IMR-90 (cell line): ENCODE measurements around the gene TOR1AIP2. TPM values are rescaled to one million over a fixed set of nuclear protein-coding genes. Genes with fewer than 3 reads are reported as not detected.
A peak's percentile ranks its signal among the peaks of the same experiment; 100 is the strongest.

Experiments
- ATAC-seq: fragments of 200-7000 bp; cut with Tn5 transposase; 2 replicates; pipeline ENCODE4 v1.9.1; 2020; ENCODE audit warnings: low read depth, mild to moderate bottlenecking, moderate library complexity
- BruUV-seq: library from RNA; stranded (reverse); fragments of 400-500 nt; replicated peaks from 2 replicates; lab custom pipeline; 2021; lab: Mats Ljungman, UMichigan
- CTCF ChIA-PET: fragments of 300-600 bp; formaldehyde crosslinking; extraction: SDS; loops from one replicate; lab custom pipeline; 2021; ENCODE audit warnings: antibody characterized with exemption; lab: Yijun Ruan, JAX
- POLR2A ChIA-PET: fragments of 300-600 bp; sonication (Branson Sonifier 250); formaldehyde crosslinking; loops from one replicate; lab custom pipeline; 2022; ENCODE audit warnings: antibody characterized with exemption; ENCODE audit not compliant: unreplicated experiment; lab: Charles Lee
- DNase-seq: peaks from one replicate; pipeline ENCODE4 v3.0.0; 2013
- H2AFZ ChIP-seq: replicated peaks from 2 replicates; pipeline ENCODE3; 2013; ENCODE audit warnings: low read length, mild to moderate bottlenecking; ENCODE audit not compliant: poor library complexity
- H2AK5ac ChIP-seq: 2 replicates; pipeline ENCODE4 v1.6.1; 2013; ENCODE audit warnings: low read depth, low read length, inconsistent platforms
- H2AK9ac ChIP-seq: replicated peaks from 2 replicates; pipeline ENCODE3; 2013; ENCODE audit warnings: mild to moderate bottlenecking, low read depth, low read length, moderate library complexity; ENCODE audit not compliant: poor library complexity
- H2BK120ac ChIP-seq: 2 replicates; pipeline ENCODE4 v1.6.1; 2013; ENCODE audit warnings: low read depth, low read length, inconsistent platforms
- H2BK15ac ChIP-seq: 3 replicates; pipeline ENCODE4 v1.6.1; 2013; ENCODE audit warnings: low read depth, low read length, inconsistent platforms
- H2BK20ac ChIP-seq: 2 replicates; pipeline ENCODE4 v1.6.1; 2013; ENCODE audit warnings: low read depth, mild to moderate bottlenecking, inconsistent platforms, low read length, moderate library complexity
- H2BK5ac ChIP-seq: 2 replicates; pipeline ENCODE4 v1.6.1; 2013; ENCODE audit warnings: mild to moderate bottlenecking, low read depth, low read length, inconsistent platforms; ENCODE audit not compliant: poor library complexity, severe bottlenecking
- H3K14ac ChIP-seq: replicated peaks from 2 replicates; pipeline ENCODE4 v1.6.1; 2013; ENCODE audit warnings: low read depth, low read length, inconsistent platforms
- H3K18ac ChIP-seq: 2 replicates; pipeline ENCODE4 v1.6.1; 2013; ENCODE audit warnings: low read depth, low read length, control low read depth
- H3K23ac ChIP-seq: 2 replicates; pipeline ENCODE4 v1.6.1; 2013; ENCODE audit warnings: low read depth, low read length, inconsistent platforms
- H3K27ac ChIP-seq: 2 replicates; pipeline ENCODE4 v1.5.1; 2013; ENCODE audit warnings: mild to moderate bottlenecking, control low read depth, low read length; ENCODE audit not compliant: insufficient read depth
- H3K27me3 ChIP-seq: 2 replicates; pipeline ENCODE4 v1.6.1; 2013; ENCODE audit warnings: low read length; ENCODE audit not compliant: control insufficient read depth, insufficient read depth
- H3K36me3 ChIP-seq: 2 replicates; pipeline ENCODE4 v1.6.1; 2013; ENCODE audit warnings: low read length, mixed read lengths; ENCODE audit not compliant: control insufficient read depth, insufficient read depth
- H3K4ac ChIP-seq: 2 replicates; pipeline ENCODE4 v1.6.1; 2013; ENCODE audit warnings: low read depth, low read length, inconsistent platforms
- H3K4me1 ChIP-seq: 2 replicates; pipeline ENCODE4 v1.6.1; 2013; ENCODE audit warnings: low read length, mixed read lengths; ENCODE audit not compliant: control insufficient read depth, insufficient read depth
- H3K4me2 ChIP-seq: 2 replicates; pipeline ENCODE4 v1.6.1; 2013; ENCODE audit warnings: low read depth, mild to moderate bottlenecking, control low read depth, low read length, moderate library complexity
- H3K4me3 ChIP-seq: 2 replicates; pipeline ENCODE4 v1.5.1; 2013; ENCODE audit warnings: low read depth, mild to moderate bottlenecking, control low read depth, low read length, moderate library complexity; ENCODE audit not compliant: insufficient read depth
- H3K56ac ChIP-seq: 2 replicates; pipeline ENCODE4 v1.6.1; 2013; ENCODE audit warnings: low read length, inconsistent platforms; ENCODE audit not compliant: insufficient read depth; ENCODE audit errors: extremely low read depth
- H3K79me1 ChIP-seq, 2 experiments: 2 replicates each; pipeline ENCODE4 v1.6.1; 2013; ENCODE audit warnings: low read length in 2 of 2, inconsistent platforms in 1 of 2, low read depth in 1 of 2
- H3K9ac ChIP-seq: 2 replicates; pipeline ENCODE4 v1.6.1; 2013; ENCODE audit warnings: low read depth, low read length, control low read depth
- H3K9me1 ChIP-seq: 2 replicates; pipeline ENCODE4 v1.6.1; 2013; ENCODE audit warnings: low read length, inconsistent platforms; ENCODE audit not compliant: insufficient read depth
- H3K9me3 ChIP-seq: 2 replicates; pipeline ENCODE4 v1.6.1; 2013; ENCODE audit warnings: low read length; ENCODE audit not compliant: control insufficient read depth, insufficient read depth
- H4K20me1 ChIP-seq: 2 replicates; pipeline ENCODE4 v1.6.1; 2013; ENCODE audit warnings: low read length, inconsistent platforms; ENCODE audit not compliant: insufficient read depth
- H4K5ac ChIP-seq: 2 replicates; pipeline ENCODE4 v1.6.1; 2013; ENCODE audit warnings: mild to moderate bottlenecking, low read depth, low read length, control low read depth
- H4K8ac ChIP-seq, 2 experiments: 2 replicates each; pipeline ENCODE4 v1.6.1; 2013; ENCODE audit warnings: low read depth in 2 of 2, low read length in 2 of 2, control low read depth in 1 of 2, inconsistent platforms in 1 of 2
- H4K91ac ChIP-seq: 2 replicates; pipeline ENCODE4 v1.6.1; 2013; ENCODE audit warnings: low read depth, low read length, inconsistent platforms; ENCODE audit not compliant: insufficient read depth
- BHLHE40 ChIP-seq: fragments of 150-350 bp; IDR thresholded peaks from 2 replicates; pipeline ENCODE4 v1.6.1; 2016; ENCODE audit warnings: mild to moderate bottlenecking, low read depth, low read length
- CEBPB ChIP-seq: IDR thresholded peaks from 2 replicates; pipeline ENCODE4 v1.6.1; 2012; ENCODE audit warnings: low read depth, low read length, improper control_type of control experiment
- CHD1 ChIP-seq: IDR thresholded peaks from 2 replicates; pipeline ENCODE4 v1.6.1; 2012; ENCODE audit warnings: low read depth, low read length, improper control_type of control experiment
- CTCF ChIP-seq: conservative IDR thresholded peaks from 2 replicates; pipeline ENCODE4 v1.5.1; 2012; ENCODE audit warnings: mild to moderate bottlenecking, low read depth, low read length, improper control_type of control experiment
- ELK1 ChIP-seq: fragments of 150-350 bp; IDR thresholded peaks from 2 replicates; pipeline ENCODE4 v1.6.1; 2016; ENCODE audit warnings: low read depth, mild to moderate bottlenecking, low read length, moderate library complexity, borderline replicate concordance
- FOS ChIP-seq: fragments of 150-350 bp; IDR thresholded peaks from 2 replicates; pipeline ENCODE4 v1.6.1; 2016; ENCODE audit warnings: low read depth, low read length
- MAFK ChIP-seq: IDR thresholded peaks from 2 replicates; pipeline ENCODE4 v1.6.1; 2012; ENCODE audit warnings: low read depth, low read length, improper control_type of control experiment
- MAZ ChIP-seq: IDR thresholded peaks from 2 replicates; pipeline ENCODE4 v1.6.1; 2012; ENCODE audit warnings: low read depth, mild to moderate bottlenecking, low read length, improper control_type of control experiment, moderate library complexity, borderline replicate concordance
- MXI1 ChIP-seq: IDR thresholded peaks from 2 replicates; pipeline ENCODE4 v1.6.1; 2012; ENCODE audit warnings: low read depth, mild to moderate bottlenecking, low read length, moderate library complexity, borderline replicate concordance
- NFE2L2 ChIP-seq: fragments of 150-350 bp; IDR thresholded peaks from 2 replicates; pipeline ENCODE4 v1.6.1; 2016; ENCODE audit warnings: low read depth, mild to moderate bottlenecking, low read length
- POLR2A ChIP-seq: IDR thresholded peaks from 2 replicates; pipeline ENCODE4 v1.6.1; 2012; ENCODE audit warnings: mild to moderate bottlenecking, low read depth, low read length
- RAD21 ChIP-seq: IDR thresholded peaks from 2 replicates; pipeline ENCODE4 v1.6.1; 2012; ENCODE audit warnings: low read length, improper control_type of control experiment
- RCOR1 ChIP-seq: IDR thresholded peaks from 2 replicates; pipeline ENCODE4 v1.6.1; 2012; ENCODE audit warnings: mild to moderate bottlenecking, low read length, improper control_type of control experiment; ENCODE audit not compliant: insufficient replicate concordance
- RFX5 ChIP-seq: IDR thresholded peaks from 2 replicates; pipeline ENCODE4 v1.8.0; 2012; ENCODE audit warnings: low read depth, mild to moderate bottlenecking, low read length, moderate library complexity
- SMC3 ChIP-seq: fragments of 150-350 bp; IDR thresholded peaks from 2 replicates; pipeline ENCODE4 v1.6.1; 2016; ENCODE audit warnings: low read depth, mild to moderate bottlenecking, antibody characterized with exemption, low read length, moderate library complexity
- USF2 ChIP-seq: fragments of 150-350 bp; IDR thresholded peaks from 2 replicates; pipeline ENCODE4 v1.6.1; 2017; ENCODE audit warnings: mild to moderate bottlenecking, antibody characterized with exemption, low read length, low read depth
- WGBS, 2 experiments: methylation state at CpG; one replicate each; pipeline versions ENCODE4 v1.1.5 to v1.1.7; 2013; ENCODE audit warnings: missing lambda C conversion rate in 2 of 2; ENCODE audit not compliant: insufficient read length in 1 of 2; ENCODE audit errors: extremely low coverage in 2 of 2; 5-methylcytosine and 5-hydroxymethylcytosine counted together
- dilution Hi-C: fragments of 300-500 bp; cut with HindIII; formaldehyde crosslinking; loops from one replicate; pipeline ENCODE4 v1.14.3; 2018; ENCODE audit warnings: low sequenced_read_pairs; ENCODE audit not compliant: unreplicated experiment
- in situ Hi-C: fragments of 300-500 bp; cut with MboI; formaldehyde crosslinking; loops from 3 replicates; pipeline ENCODE4 v1.14.3; 2019; ENCODE audit warnings: low sequenced_read_pairs, inconsistent platforms, mixed read lengths
- intact Hi-C: fragments of 100-400 bp; cut with micrococcal nuclease; formaldehyde crosslinking; loops from 2 replicates; pipeline ENCODE4 v1.10.0; 2022
- polyA plus RNA-seq, 3 experiments: library from polyadenylated mRNA; depleted of rRNA; stranded (reverse); fragments of >200 nt; gene quantifications; 2 replicates each; pipeline ENCODE4 v1.2.3, GENCODE V29; 2012; ENCODE audit warnings: low replicate concordance in 1 of 3
- total RNA-seq: library from RNA; depleted of rRNA; stranded (reverse); fragments of >200 nt; gene quantifications from 2 replicates; pipeline ENCODE4 v1.2.3, GENCODE V29; 2012

TOR1AIP2 gene
- total and polyA plus RNA-seq, 2 of the 4 experiments (the other 2 are of a cell fraction) = 20.7 to 85.0 TPM

GRCh38 chr1:179824265-179824664 lies 53.3 kb downstream of the TOR1AIP2 start:
- no peak overlapping the region for H3K56ac ChIP-seq
- H3K27me3 ChIP-seq = peaks cover 25% of the 10 kb centered on the region
- no peak overlapping the region for H2BK15ac ChIP-seq
- no peak overlapping the region for H2AK5ac ChIP-seq
- no peak overlapping the region for H3K14ac ChIP-seq
- no peaks in the 10 kb centered on the region for H3K36me3 ChIP-seq
- ChIA-PET POLR2A (no interaction called here), CTCF (interaction anchor here (0.6 to 1.4 kb wide), 2 partner anchors 14 to 429 kb away, joined by 3 to 4 read pairs; no protein-coding TSS in a partner anchor)
- ATAC-seq (no peak; the same call in 1 of the 2 replicates), DNase-seq (no peak)
- H4K20me1 ChIP-seq = no peaks in the 10 kb centered on the region
- no peak overlapping the region for H2BK5ac ChIP-seq
- TF ChIP-seq SMC3 (no peak), FOS (no peak), CTCF (no peak), POLR2A (no peak), NFE2L2 (no peak), CEBPB (no peak), MAFK (no peak), MXI1 (no peak), RFX5 (no peak), MAZ (no peak), BHLHE40 (no peak), CHD1 (no peak), USF2 (no peak), RAD21 (no peak), ELK1 (no peak), RCOR1 (no peak)
- no peak overlapping the region for H4K5ac ChIP-seq
- no peak overlapping the region for H4K8ac ChIP-seq
- no peaks in the 10 kb centered on the region for H3K9me3 ChIP-seq
- no peak overlapping the region for H3K18ac ChIP-seq
- dilution Hi-C loops = no loop called here
- WGBS, 2 experiments = 95% methylated on average over 3 of the region's 6 CpGs; no CpG with 5 or more reads in 1 of the 2 experiments
- H3K9ac ChIP-seq = no peak overlapping the region
- no peak overlapping the region for H3K27ac ChIP-seq
- no peak overlapping the region for H3K4ac ChIP-seq
- no peaks in the 10 kb centered on the region for H3K9me1 ChIP-seq
- no TSS peak for BruUV-seq
- H2BK20ac ChIP-seq = no peak overlapping the region
- H2AK9ac ChIP-seq = peak overlapping the region; percentile 72
- H3K4me2 ChIP-seq = no peak overlapping the region
- no peaks in the 10 kb centered on the region for H3K79me1 ChIP-seq
- intact Hi-C loops = no loop called here
- H3K4me1 ChIP-seq = no peaks in the 10 kb centered on the region
- H3K23ac ChIP-seq = no peak overlapping the region
- H2BK120ac ChIP-seq = no peak overlapping the region
- in situ Hi-C loops = loop anchor here (25.0 kb wide), 1 partner anchor 587 kb away; the partner anchor contains the start of gene ABL2
- H3K4me3 ChIP-seq = no peak overlapping the region
- H4K91ac ChIP-seq = no peak overlapping the region
- H2AFZ ChIP-seq = peak overlapping the region; percentile 50
